Lower lobe of right lung (tissue), 2 donors: ENCODE data around the gene NXPH1. TPM values are rescaled to one million over a fixed set of nuclear protein-coding genes. Genes with fewer than 3 reads are reported as not detected.

Experiments
- ATAC-seq, 2 donors: fragments of 200-7000 bp; cut with Tn5 transposase; one replicate each; pipeline ENCODE4 v1.9.1; 2020 to 2022; ENCODE audit warnings: mild to moderate bottlenecking in 2 of 2, moderate library complexity in 2 of 2
- DNase-seq: peaks from one replicate; pipeline ENCODE4 v3.0.0-alpha.2; 2020
- H3K27ac ChIP-seq: fragments of 200-600 bp; one replicate; pipeline ENCODE4 v1.8.0; 2022
- H3K27me3 ChIP-seq: fragments of 200-600 bp; one replicate; pipeline ENCODE4 v1.8.0; 2022; ENCODE audit warnings: low read depth
- H3K36me3 ChIP-seq: fragments of 200-600 bp; one replicate; pipeline ENCODE4 v1.8.0; 2022; ENCODE audit warnings: mild to moderate bottlenecking
- H3K4me1 ChIP-seq: fragments of 200-600 bp; one replicate; pipeline ENCODE4 v1.8.0; 2022
- H3K4me3 ChIP-seq: fragments of 200-600 bp; one replicate; pipeline ENCODE4 v1.8.0; 2022; ENCODE audit warnings: mild to moderate bottlenecking
- H3K9me3 ChIP-seq: fragments of 200-600 bp; one replicate; pipeline ENCODE4 v1.8.0; 2022
- CTCF ChIP-seq: fragments of 200-600 bp; IDR thresholded peaks from one replicate; pipeline ENCODE4 v1.8.0; 2022; ENCODE audit warnings: antibody characterized with exemption, mild to moderate bottlenecking
- intact Hi-C: fragments of 100-400 bp; cut with DNase I; formaldehyde crosslinking; loops from one replicate; pipeline ENCODE4 v1.11.0; 2022
- total RNA-seq: library from RNA; stranded (reverse); fragmentation: NEBNext Ultra II Directional; extraction: Animal tissue kit (Norgen Biotek cat#: 25700); gene quantifications from one replicate; pipeline ENCODE4 v1.2.1, GENCODE V29; 2021
- donor health status: DM: no; HTN: yes; CAD: no; lungs with severe emphysema.

Gene NXPH1
- total RNA-seq, 1 donor from 2014 or later: not detected

GRCh38 chr7:8442814-8443304, 9.4 kb downstream of the NXPH1 start:
- ATAC-seq (peak; percentile 89 to 90), DNase-seq (peak; percentile 73)
- no peak overlapping the region for H3K27ac ChIP-seq
- no peaks in the 10 kb centered on the region for H3K36me3 ChIP-seq
- no peaks in the 10 kb centered on the region for H3K9me3 ChIP-seq
- H3K4me1 ChIP-seq: no peaks in the 10 kb centered on the region
- peaks cover 76% of the 10 kb centered on the region for H3K27me3 ChIP-seq
- intact Hi-C loops: no loop called here
- H3K4me3 ChIP-seq: no peak overlapping the region
- TF ChIP-seq CTCF: no peak

DNA sequence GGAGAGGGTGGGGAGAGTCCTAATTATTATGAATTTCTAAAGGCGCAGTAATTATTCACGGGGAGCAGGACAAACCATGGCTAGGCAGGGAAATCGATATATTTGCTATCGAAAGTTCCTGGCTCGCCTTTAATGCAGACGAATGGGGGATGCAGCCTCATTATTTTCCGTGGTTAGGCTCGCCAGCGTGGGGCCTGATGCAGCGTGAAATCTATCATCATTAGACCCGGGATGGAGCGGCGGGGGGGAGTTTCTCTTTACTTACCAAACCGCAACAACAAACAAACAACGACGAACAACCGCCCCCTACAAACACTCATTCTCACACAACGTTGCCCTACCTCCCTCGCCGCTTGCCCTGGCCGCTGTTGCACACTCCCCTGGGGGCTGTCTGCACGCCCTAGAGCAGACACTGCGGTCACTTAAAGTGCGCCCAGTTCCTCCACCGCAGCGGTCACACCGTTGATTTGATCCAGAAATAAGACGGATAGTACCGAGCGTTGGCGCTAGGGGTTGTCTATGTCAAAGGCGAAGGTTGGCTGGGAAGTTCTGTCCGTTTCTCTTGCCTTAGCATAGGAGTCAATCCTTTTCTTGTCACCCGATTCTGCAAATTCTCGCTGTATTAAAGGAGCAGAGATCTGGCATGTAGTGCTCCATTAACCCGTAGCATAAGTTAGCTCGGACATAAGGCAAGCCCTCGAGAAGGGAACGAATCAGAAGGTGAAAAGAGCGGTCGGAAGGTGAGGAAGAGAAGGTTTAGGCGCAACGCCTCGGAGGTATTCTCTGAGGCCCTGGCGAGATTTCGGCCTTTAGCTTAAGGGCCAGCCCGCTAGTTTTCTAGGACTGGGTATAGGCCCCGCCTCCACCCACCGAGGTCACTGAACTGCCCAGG, 10.4 kb downstream of the NXPH1 start:
- TF ChIP-seq CTCF: no peak
- Histone ChIP-seq H3K36me3 (no peaks in the 10 kb centered on the region), H3K27me3 (peaks cover 70% of the 10 kb centered on the region), H3K4me1 (no peaks in the 10 kb centered on the region), H3K27ac (no peak overlapping the region), H3K9me3 (no peaks in the 10 kb centered on the region), H3K4me3 (no peak overlapping the region)
- intact Hi-C loops: no loop called here
- DNase-seq (no peak), ATAC-seq (peak; percentile 21 to 50)

GRCh38 chr7:8444468-8444769, 11.0 kb downstream of the NXPH1 start:
- TF ChIP-seq CTCF: no peak
- Histone ChIP-seq H3K27me3 (peaks cover 64% of the 10 kb centered on the region), H3K27ac (no peak overlapping the region), H3K4me1 (no peaks in the 10 kb centered on the region), H3K4me3 (no peak overlapping the region), H3K9me3 (no peaks in the 10 kb centered on the region), H3K36me3 (no peaks in the 10 kb centered on the region)
- ATAC-seq: no peak
- intact Hi-C loops: no loop called here
- no peak for DNase-seq

DNA sequence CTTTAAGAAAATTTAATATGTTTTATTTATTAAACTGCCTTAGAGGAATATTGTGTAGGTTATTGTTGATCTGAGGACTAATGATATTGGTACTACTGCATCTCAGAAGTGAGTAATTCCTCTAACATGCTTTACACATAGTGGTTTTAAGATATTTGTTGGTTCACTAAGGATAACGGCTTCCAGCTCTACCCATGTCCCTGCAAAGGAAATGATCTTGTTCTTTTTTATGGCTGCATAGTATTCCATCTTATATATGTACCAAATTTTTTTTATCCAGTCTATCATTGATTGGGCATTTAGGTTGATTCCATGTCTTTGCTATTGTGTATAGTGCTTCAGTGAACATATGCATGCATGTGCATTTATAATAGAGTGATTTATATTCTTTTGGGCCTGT, 20.1 kb downstream of the NXPH1 start:
- no peak for DNase-seq

DNA sequence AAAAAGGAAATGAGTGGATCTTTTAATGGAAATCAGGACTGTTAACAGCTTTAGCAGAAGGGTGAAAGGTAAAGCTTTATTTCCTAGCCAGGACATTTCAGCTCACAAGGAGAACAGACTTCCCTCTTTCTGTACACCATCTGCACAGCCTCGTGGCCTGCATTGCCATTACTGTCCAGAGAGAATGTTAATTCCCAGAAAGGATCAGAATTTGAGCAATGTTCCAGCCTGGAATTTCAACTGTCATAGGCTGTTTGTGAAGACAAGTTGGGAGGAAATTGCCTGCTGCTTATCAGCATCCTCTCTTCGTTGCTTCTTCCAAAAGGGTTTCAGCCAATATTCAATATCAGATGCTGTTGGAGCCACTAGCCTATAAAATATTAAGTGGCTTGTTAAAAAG, 22.0 kb downstream of the NXPH1 start:
- TF ChIP-seq CTCF: no peak
- H3K27me3 ChIP-seq: no peaks in the 10 kb centered on the region
- H3K36me3 ChIP-seq: no peaks in the 10 kb centered on the region
- intact Hi-C loops: no loop called here
- H3K9me3 ChIP-seq: no peaks in the 10 kb centered on the region
- H3K4me3 ChIP-seq: no peak overlapping the region
- DNase-seq: no peak
- no peak overlapping the region for H3K27ac ChIP-seq
- no peaks in the 10 kb centered on the region for H3K4me1 ChIP-seq
- ATAC-seq: no peak

More for the DNA sequence above, 20.1 kb downstream of the NXPH1 start:
- no peaks in the 10 kb centered on the region for H3K9me3 ChIP-seq
- H3K27ac ChIP-seq: no peak overlapping the region
- no peaks in the 10 kb centered on the region for H3K36me3 ChIP-seq
- no peak for TF ChIP-seq CTCF
- ATAC-seq: no peak
- H3K4me3 ChIP-seq: no peak overlapping the region
- intact Hi-C loops: no loop called here
- no peaks in the 10 kb centered on the region for H3K4me1 ChIP-seq
- H3K27me3 ChIP-seq: no peaks in the 10 kb centered on the region
